Natural killer cell (primary cell): ENCODE data around the gene CCKAR. TPM values are rescaled to one million over a fixed set of nuclear protein-coding genes. Genes with fewer than 3 reads are reported as not detected.

Experiments used
- ATAC-seq, 3 donors: fragments of 150-1000 bp in 2 of 3; fragments of 200-7000 bp in 1 of 3; cut with Tn5 transposase; 1 replicate in 1 of 3; 2 replicates in 2 of 3; pipeline ENCODE4 v1.10.0; 2021; ENCODE audit warnings: mild to moderate bottlenecking in 2 of 3, moderate library complexity in 2 of 3
- DNase-seq, 2 donors: peaks; one replicate each; pipeline versions ENCODE4 v3.0.0 to v3.0.0-alpha.2; 2013 to 2021; ENCODE audit warnings: mixed read lengths in 1 of 2
- H3K27ac ChIP-seq: one replicate; pipeline ENCODE4 v1.5.1; 2013; ENCODE audit warnings: mild to moderate bottlenecking, low read length
- H3K27me3 ChIP-seq: one replicate; pipeline ENCODE4 v1.6.1; 2013; ENCODE audit warnings: low read length; ENCODE audit not compliant: control insufficient read depth, insufficient read depth
- H3K36me3 ChIP-seq: one replicate; pipeline ENCODE4 v1.6.1; 2013; ENCODE audit warnings: low read length; ENCODE audit not compliant: control insufficient read depth, insufficient read depth
- H3K4me1 ChIP-seq: one replicate; pipeline ENCODE4 v1.6.1; 2013; ENCODE audit warnings: low read length; ENCODE audit not compliant: control insufficient read depth, insufficient read depth
- H3K4me3 ChIP-seq: one replicate; pipeline ENCODE4 v1.5.1; 2013; ENCODE audit warnings: low read length
- H3K9me3 ChIP-seq: one replicate; pipeline ENCODE4 v1.6.1; 2013; ENCODE audit warnings: low read length; ENCODE audit not compliant: control insufficient read depth, insufficient read depth
- H3K27ac Mint-ChIP-seq, 2 donors: one replicate each; pipeline ENCODE4 v1.8.0; 2022; ENCODE audit warnings: mild to moderate bottlenecking in 2 of 2, mixed read lengths in 2 of 2, moderate library complexity in 1 of 2
- H3K27me3 Mint-ChIP-seq, 2 donors: one replicate each; pipeline ENCODE4 v1.8.0; 2022; ENCODE audit warnings: low read depth in 2 of 2, mixed read lengths in 2 of 2
- H3K36me3 Mint-ChIP-seq: one replicate; pipeline ENCODE4 v1.8.0; 2022; ENCODE audit warnings: mixed read lengths
- H3K4me1 Mint-ChIP-seq, 2 donors: one replicate each; pipeline ENCODE4 v1.8.0; 2022; ENCODE audit warnings: mixed read lengths in 2 of 2
- H3K4me3 Mint-ChIP-seq: one replicate; pipeline ENCODE4 v1.8.0; 2022; ENCODE audit warnings: mild to moderate bottlenecking, moderate library complexity, mixed read lengths
- H3K9me3 Mint-ChIP-seq, 2 donors: one replicate each; pipeline ENCODE4 v1.8.0; 2022; ENCODE audit warnings: mixed read lengths in 2 of 2
- WGBS: methylation state at CpG from one replicate; pipeline ENCODE4 v1.1.7; 2013; ENCODE audit warnings: missing lambda C conversion rate; ENCODE audit not compliant: insufficient coverage; 5-methylcytosine and 5-hydroxymethylcytosine counted together
- intact Hi-C: fragments of 100-400 bp; cut with micrococcal nuclease; formaldehyde crosslinking; loops from one replicate; pipeline ENCODE4 v1.14.2; 2022
- total RNA-seq, 4 donors: library from RNA; stranded (reverse); fragments of 120-200 nt in 1 of 4; gene quantifications; one replicate each; pipeline versions ENCODE4 v1.2.3 to v1.2.4, GENCODE V29; 2013 to 2022
- TF ChIP-seq, protein P1 (sequence below): fragments of 200-600 bp; IDR thresholded peaks from one replicate; pipeline ENCODE4 v1.8.0; 2022; ENCODE audit warnings: antibody characterized with exemption

The CCKAR gene
- total RNA-seq, 3 donors from 2014 or later (not counting 1 experiment from before 2014, with no cell fraction given): not detected

GRCh38 chr4:26524011-26524410 lies 33.7 kb upstream of the CCKAR start:
- Histone ChIP-seq H3K9me3 (no peaks in the 10 kb centered on the region), H3K27me3 (no peaks in the 10 kb centered on the region), H3K27ac (no peak overlapping the region), H3K36me3 (no peaks in the 10 kb centered on the region), H3K4me1 (no peaks in the 10 kb centered on the region), H3K4me3 (no peak overlapping the region)
- DNase-seq (no peak), ATAC-seq (no peak)
- Mint-ChIP-seq H3K27me3 (peaks cover 11 to 13% of the 10 kb centered on the region in 2 donors), H3K36me3 (no peaks in the 10 kb centered on the region), H3K4me1 (no peaks in the 10 kb centered on the region), H3K9me3 (no peaks in the 10 kb centered on the region), H3K27ac (no peak overlapping the region), H3K4me3 (no peak overlapping the region)
- 100% methylated on average over 1 of the region's 1 CpG for WGBS
- TF ChIP-seq, protein P1, sequence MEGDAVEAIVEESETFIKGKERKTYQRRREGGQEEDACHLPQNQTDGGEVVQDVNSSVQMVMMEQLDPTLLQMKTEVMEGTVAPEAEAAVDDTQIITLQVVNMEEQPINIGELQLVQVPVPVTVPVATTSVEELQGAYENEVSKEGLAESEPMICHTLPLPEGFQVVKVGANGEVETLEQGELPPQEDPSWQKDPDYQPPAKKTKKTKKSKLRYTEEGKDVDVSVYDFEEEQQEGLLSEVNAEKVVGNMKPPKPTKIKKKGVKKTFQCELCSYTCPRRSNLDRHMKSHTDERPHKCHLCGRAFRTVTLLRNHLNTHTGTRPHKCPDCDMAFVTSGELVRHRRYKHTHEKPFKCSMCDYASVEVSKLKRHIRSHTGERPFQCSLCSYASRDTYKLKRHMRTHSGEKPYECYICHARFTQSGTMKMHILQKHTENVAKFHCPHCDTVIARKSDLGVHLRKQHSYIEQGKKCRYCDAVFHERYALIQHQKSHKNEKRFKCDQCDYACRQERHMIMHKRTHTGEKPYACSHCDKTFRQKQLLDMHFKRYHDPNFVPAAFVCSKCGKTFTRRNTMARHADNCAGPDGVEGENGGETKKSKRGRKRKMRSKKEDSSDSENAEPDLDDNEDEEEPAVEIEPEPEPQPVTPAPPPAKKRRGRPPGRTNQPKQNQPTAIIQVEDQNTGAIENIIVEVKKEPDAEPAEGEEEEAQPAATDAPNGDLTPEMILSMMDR: no peak
- intact Hi-C loops: no loop called here

DNA sequence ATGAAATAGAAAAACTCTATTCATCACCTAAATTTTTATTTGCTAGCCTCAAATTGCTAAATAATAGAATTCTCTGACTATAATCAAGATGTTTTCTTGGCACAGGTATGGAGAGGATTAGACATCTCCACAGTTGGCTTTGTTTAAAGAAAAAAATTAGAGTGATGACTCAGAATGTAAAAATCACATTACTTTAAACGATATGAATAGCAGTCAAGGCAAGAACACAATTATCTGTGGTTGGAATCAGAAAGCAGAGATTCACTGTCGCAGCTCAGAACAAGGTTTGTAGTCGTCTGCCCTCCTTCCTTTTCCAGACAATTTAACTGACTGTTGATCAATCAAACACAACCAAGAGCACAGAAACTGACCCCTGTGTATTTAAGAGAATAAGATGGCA lies 32.2 kb upstream of the CCKAR start:
- no peaks in the 10 kb centered on the region for H3K9me3 ChIP-seq
- no peaks in the 10 kb centered on the region for H3K4me1 ChIP-seq
- Mint-ChIP-seq H3K36me3 (no peaks in the 10 kb centered on the region), H3K4me1 (no peaks in the 10 kb centered on the region), H3K9me3 (no peaks in the 10 kb centered on the region), H3K4me3 (no peak overlapping the region), H3K27me3 (peaks cover 13 to 18% of the 10 kb centered on the region in 2 donors), H3K27ac (no peak overlapping the region)
- no peaks in the 10 kb centered on the region for H3K27me3 ChIP-seq
- no peak for ATAC-seq
- TF ChIP-seq, protein P1: no peak
- H3K36me3 ChIP-seq: no peaks in the 10 kb centered on the region
- no peak overlapping the region for H3K27ac ChIP-seq
- WGBS: 100% methylated on average over 3 of the region's 3 CpGs
- no peak for DNase-seq
- no peak overlapping the region for H3K4me3 ChIP-seq
- intact Hi-C loops: no loop called here

DNA sequence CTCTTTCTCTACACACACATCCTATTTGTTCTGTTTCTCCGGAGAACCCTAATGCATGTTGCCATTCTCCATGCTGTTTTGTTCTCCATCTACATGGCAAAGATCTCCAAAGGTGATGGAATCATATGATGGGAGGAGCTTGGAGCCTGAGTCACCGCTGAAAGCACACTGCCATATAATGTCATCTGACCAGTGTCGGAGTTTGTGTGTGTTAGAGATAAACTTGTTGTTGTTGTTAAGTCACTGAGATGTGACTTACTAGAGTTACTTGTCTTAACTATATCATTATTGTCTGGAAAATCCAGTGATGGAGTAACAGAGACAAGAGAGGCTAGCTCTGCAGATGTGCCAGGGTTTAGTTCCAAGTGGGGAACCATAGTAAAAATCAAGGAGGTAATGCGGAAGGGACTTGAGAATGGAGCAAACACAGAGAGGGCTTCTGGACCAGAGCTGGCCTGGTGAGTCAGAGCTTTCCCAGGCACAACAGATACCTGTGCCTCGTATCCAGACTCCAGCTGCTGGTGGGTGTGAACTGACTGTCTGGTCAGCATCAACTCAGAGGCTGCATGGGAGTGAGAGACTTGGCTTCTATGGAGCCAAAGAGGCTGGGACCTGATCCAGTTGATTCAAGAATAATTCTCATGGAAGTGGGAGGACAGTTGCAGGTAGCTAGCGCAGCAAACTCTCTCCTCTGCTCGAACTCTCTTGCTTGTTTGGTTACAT lies 30.6 kb upstream of the CCKAR start:
- no peak overlapping the region for H3K4me3 Mint-ChIP-seq
- no peaks in the 10 kb centered on the region for H3K9me3 Mint-ChIP-seq
- no peaks in the 10 kb centered on the region for H3K27me3 ChIP-seq
- peaks cover 16 to 25% of the 10 kb centered on the region in 2 donors for H3K27me3 Mint-ChIP-seq
- intact Hi-C loops: no loop called here
- H3K4me3 ChIP-seq: no peak overlapping the region
- TF ChIP-seq, protein P1: no peak
- no peak overlapping the region for H3K27ac Mint-ChIP-seq
- H3K4me1 ChIP-seq: no peaks in the 10 kb centered on the region
- no peaks in the 10 kb centered on the region for H3K4me1 Mint-ChIP-seq
- ATAC-seq (no peak), DNase-seq (no peak)
- H3K36me3 Mint-ChIP-seq: no peaks in the 10 kb centered on the region
- H3K36me3 ChIP-seq: no peaks in the 10 kb centered on the region
- H3K27ac ChIP-seq: no peak overlapping the region
- H3K9me3 ChIP-seq: no peaks in the 10 kb centered on the region
- 88% methylated on average over 7 of the region's 7 CpGs for WGBS

- Mint-ChIP-seq H3K36me3 (no peaks in the 10 kb centered on the region), H3K4me1 (no peaks in the 10 kb centered on the region), H3K4me3 (no peak overlapping the region), H3K27ac (no peak overlapping the region), H3K9me3 (no peaks in the 10 kb centered on the region), H3K27me3 (peaks cover 16 to 56% of the 10 kb centered on the region in 2 donors)
- H3K36me3 ChIP-seq: no peaks in the 10 kb centered on the region
- DNase-seq (no peak), ATAC-seq (no peak)
- no peak overlapping the region for H3K27ac ChIP-seq
- H3K4me1 ChIP-seq: no peaks in the 10 kb centered on the region
- H3K9me3 ChIP-seq: no peaks in the 10 kb centered on the region
- H3K27me3 ChIP-seq: no peaks in the 10 kb centered on the region
- intact Hi-C loops: no loop called here
- no peak overlapping the region for H3K4me3 ChIP-seq
- 81% methylated on average over 2 of the region's 2 CpGs for WGBS
- TF ChIP-seq, protein P1: no peak
Measured at GRCh38 chr4:26515936-26516335, 25.7 kb upstream of the CCKAR start.
